Activated CD8-positive, alpha-beta memory T cell treated with anti-CD3 and anti-CD28 coated beads, Interleukin-2, amount 10 ng/mL, durations not matched to agents 7 days and 5 days (primary cell): ENCODE results near the gene HHATL. TPM values are rescaled to one million over a fixed set of nuclear protein-coding genes. Genes with fewer than 3 reads are reported as not detected.

Experiments
- ATAC-seq: fragments of 150-1000 bp; cut with Tn5 transposase; one replicate; pipeline ENCODE4 v1.10.0; 2021; ENCODE audit warnings: moderate library complexity
- CTCF ChIA-PET: fragments of 350-600 bp; sonication (Branson Sonifier 250); formaldehyde crosslinking; loops from one replicate; lab custom pipeline; 2021; ENCODE audit warnings: antibody characterized with exemption; lab: Charles Lee
- DNase-seq: peaks from one replicate; pipeline ENCODE4 v3.0.0-alpha.2; 2020
- H3K27ac Mint-ChIP-seq: one replicate; pipeline ENCODE4 v1.8.0; 2021; ENCODE audit warnings: mild to moderate bottlenecking, mixed read lengths
- H3K27me3 Mint-ChIP-seq: one replicate; pipeline ENCODE4 v1.8.0; 2021; ENCODE audit warnings: mixed read lengths
- H3K36me3 Mint-ChIP-seq: one replicate; pipeline ENCODE4 v1.8.0; 2021; ENCODE audit warnings: mild to moderate bottlenecking, mixed read lengths
- H3K4me1 Mint-ChIP-seq: one replicate; pipeline ENCODE4 v1.8.0; 2021; ENCODE audit warnings: mixed read lengths
- H3K4me3 Mint-ChIP-seq: one replicate; pipeline ENCODE4 v1.8.0; 2021; ENCODE audit warnings: mild to moderate bottlenecking, moderate library complexity, mixed read lengths
- H3K9me3 Mint-ChIP-seq: one replicate; pipeline ENCODE4 v1.8.0; 2022; ENCODE audit warnings: low read depth, mixed read lengths
- total RNA-seq, 2 experiments: library from RNA; stranded (reverse); gene quantifications; one replicate each; pipeline ENCODE4 v1.2.3, GENCODE V29; 2021

The HHATL gene
- total RNA-seq, 2 experiments from 2014 or later = not detected

GRCh38 chr3:42742259-42742658 lies 39.7 kb upstream of the HHATL start:
- ATAC-seq = no peak
- Mint-ChIP-seq H3K4me3 (no peak overlapping the region), H3K36me3 (no peaks in the 10 kb centered on the region), H3K4me1 (peaks cover 2% of the 10 kb centered on the region), H3K27ac (no peak overlapping the region), H3K27me3 (no peaks in the 10 kb centered on the region), H3K9me3 (no peaks in the 10 kb centered on the region)
- peak; percentile 29 for DNase-seq
- CTCF ChIA-PET = interaction anchor here (1.1 to 1.9 kb wide), 3 partner anchors 65 to 160 kb away, joined by 4 to 5 read pairs (median 5); partner anchors contain the start of gene SEC22C

GRCh38 chr3:42741796-42742195 lies 39.2 kb upstream of the HHATL start:
- Mint-ChIP-seq H3K36me3 (no peaks in the 10 kb centered on the region), H3K4me3 (no peak overlapping the region), H3K9me3 (no peaks in the 10 kb centered on the region), H3K27ac (no peak overlapping the region), H3K4me1 (no peaks in the 10 kb centered on the region), H3K27me3 (no peaks in the 10 kb centered on the region)
- ATAC-seq = no peak
- CTCF ChIA-PET = interaction anchor here (1.6 to 1.9 kb wide), 2 partner anchors 65 to 89 kb away, joined by 4 to 5 read pairs; no protein-coding TSS in a partner anchor
- no peak for DNase-seq

DNA sequence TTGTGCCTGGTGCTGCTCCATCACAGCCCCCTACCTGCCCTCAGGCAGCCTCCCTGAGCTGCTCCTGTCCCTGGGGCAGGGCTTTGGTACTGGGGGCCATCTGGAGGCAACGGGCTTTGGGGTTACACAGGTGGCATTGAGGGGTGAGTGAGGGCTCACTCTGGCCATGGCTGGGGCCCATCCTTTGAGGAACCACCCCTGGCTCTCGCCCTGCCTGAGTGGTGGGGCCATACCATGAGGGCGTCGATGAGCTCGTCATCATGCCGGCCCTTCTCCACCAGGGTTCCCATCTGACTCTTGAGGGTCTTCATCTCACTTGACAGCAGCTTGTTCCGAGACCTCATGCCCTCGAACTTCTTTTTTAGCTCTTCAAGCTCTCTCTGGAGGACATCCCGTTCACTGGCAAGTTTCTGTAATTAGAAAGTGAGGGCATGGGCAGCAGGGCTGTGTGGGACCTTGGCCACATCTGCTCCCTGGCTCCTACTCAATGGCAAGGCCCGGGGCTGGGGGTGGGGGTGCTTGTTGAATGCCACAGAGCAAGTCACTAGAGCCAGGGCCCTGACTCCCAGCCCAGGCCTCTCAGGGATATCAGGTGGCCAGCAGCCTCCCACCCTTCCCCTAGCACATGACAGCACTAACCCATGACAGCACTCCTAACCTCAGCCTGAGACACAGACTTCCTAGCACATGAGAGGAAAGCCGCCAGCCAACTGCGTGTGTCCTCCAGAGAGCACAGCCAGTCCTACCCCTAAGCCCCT lies 37.0 kb upstream of the HHATL start:
- Mint-ChIP-seq H3K4me1 (no peaks in the 10 kb centered on the region), H3K9me3 (no peaks in the 10 kb centered on the region), H3K36me3 (no peaks in the 10 kb centered on the region), H3K27ac (no peak overlapping the region), H3K27me3 (no peaks in the 10 kb centered on the region), H3K4me3 (no peak overlapping the region)
- CTCF ChIA-PET = interaction anchor here (0.9 kb wide), 1 partner anchor 98 kb away, joined by 3 read pairs; no protein-coding TSS in a partner anchor
- DNase-seq (peak; percentile 14), ATAC-seq (no peak)

DNA sequence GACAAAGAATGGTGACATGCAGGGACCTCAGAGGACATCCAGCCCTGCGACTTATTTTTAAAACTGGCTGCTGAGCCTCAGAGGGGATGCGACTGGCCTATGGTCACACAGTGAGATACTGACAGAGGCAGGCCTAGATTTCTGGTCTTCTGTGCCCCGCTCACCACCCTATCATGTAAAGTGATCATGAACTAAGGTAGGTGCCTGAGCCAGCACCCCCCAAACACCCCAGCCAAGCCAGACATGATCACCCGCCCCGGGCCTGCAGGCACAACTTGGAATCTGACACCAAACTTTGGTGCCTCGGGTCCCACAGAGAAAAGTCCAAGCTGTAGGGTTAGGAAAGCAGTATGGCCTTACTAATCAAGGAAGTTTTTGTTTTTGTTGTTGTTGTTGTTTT lies 33.9 kb upstream of the HHATL start:
- CTCF ChIA-PET = no interaction called here
- H3K4me1 Mint-ChIP-seq = no peaks in the 10 kb centered on the region
- no peaks in the 10 kb centered on the region for H3K27me3 Mint-ChIP-seq
- no peak for DNase-seq
- no peak overlapping the region for H3K4me3 Mint-ChIP-seq
- H3K27ac Mint-ChIP-seq = no peak overlapping the region
- no peaks in the 10 kb centered on the region for H3K36me3 Mint-ChIP-seq
- no peak for ATAC-seq
- no peaks in the 10 kb centered on the region for H3K9me3 Mint-ChIP-seq

- CTCF ChIA-PET = interaction anchor here (1.1 to 1.6 kb wide), 2 partner anchors 10 to 12 kb away, joined by 4 to 5 read pairs; no protein-coding TSS in a partner anchor
These were observed 33.5 kb upstream of the HHATL start for GRCh38 chr3:42736081-42736480.

DNA sequence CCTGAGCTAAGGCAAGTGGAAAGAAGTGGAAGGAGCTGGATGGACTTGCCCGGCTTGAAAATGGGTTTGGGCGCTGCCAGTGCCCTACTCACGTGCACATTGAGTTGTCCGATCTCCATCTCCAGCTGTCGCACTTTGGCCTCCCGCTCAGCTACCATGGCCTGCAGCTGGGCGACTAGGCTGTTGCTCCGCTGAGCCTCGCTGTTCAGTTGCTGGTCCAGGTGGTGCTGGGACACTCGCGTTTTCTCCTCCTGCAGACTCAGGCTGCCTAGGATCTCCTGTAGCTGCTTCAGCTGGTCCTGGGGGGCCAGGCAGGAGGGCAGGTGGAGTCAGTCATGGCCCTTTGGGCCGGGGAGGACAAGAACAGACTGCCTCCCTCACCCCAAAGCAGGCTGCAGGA lies 33.0 kb upstream of the HHATL start:
- H3K4me1 Mint-ChIP-seq = no peaks in the 10 kb centered on the region
- CTCF ChIA-PET = interaction anchor here (1.1 to 1.6 kb wide), 2 partner anchors 10 to 12 kb away, joined by 4 to 5 read pairs; no protein-coding TSS in a partner anchor
- no peaks in the 10 kb centered on the region for H3K36me3 Mint-ChIP-seq
- H3K4me3 Mint-ChIP-seq = no peak overlapping the region
- DNase-seq (peak; percentile 23), ATAC-seq (no peak)
- H3K27me3 Mint-ChIP-seq = no peaks in the 10 kb centered on the region
- H3K27ac Mint-ChIP-seq = no peak overlapping the region
- no peaks in the 10 kb centered on the region for H3K9me3 Mint-ChIP-seq

More at GRCh38 chr3:42736081-42736480, 33.5 kb upstream of the HHATL start:
- no peak for DNase-seq
- H3K27ac Mint-ChIP-seq = no peak overlapping the region
- ATAC-seq = no peak
- no peaks in the 10 kb centered on the region for H3K27me3 Mint-ChIP-seq
- H3K4me3 Mint-ChIP-seq = no peak overlapping the region
- H3K36me3 Mint-ChIP-seq = no peaks in the 10 kb centered on the region
- H3K9me3 Mint-ChIP-seq = no peaks in the 10 kb centered on the region
- H3K4me1 Mint-ChIP-seq = no peaks in the 10 kb centered on the region

DNA sequence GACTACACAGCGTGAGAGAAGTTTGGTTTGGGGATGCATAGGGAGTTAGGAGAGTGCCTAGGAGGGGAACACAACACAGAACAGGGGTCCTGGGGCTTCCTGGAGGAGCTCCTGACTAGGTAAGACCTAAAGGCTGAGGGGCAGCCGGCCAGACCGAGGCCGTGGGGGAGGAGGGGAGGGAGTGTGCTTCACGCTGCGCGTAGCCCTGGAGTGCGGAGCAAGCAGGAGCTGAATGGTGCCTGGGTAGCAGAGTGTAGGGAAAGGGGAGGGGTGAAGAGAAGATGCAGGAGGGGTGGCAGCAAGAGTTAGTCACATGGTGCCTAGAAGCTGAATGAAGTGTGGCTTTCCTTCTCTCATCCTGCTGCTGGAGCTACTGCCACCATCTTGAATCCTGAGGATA lies 32.4 kb upstream of the HHATL start:
- H3K27ac Mint-ChIP-seq = no peak overlapping the region
- no peaks in the 10 kb centered on the region for H3K36me3 Mint-ChIP-seq
- ATAC-seq (no peak), DNase-seq (no peak)
- H3K27me3 Mint-ChIP-seq = no peaks in the 10 kb centered on the region
- H3K4me3 Mint-ChIP-seq = no peak overlapping the region
- no peaks in the 10 kb centered on the region for H3K9me3 Mint-ChIP-seq
- CTCF ChIA-PET = interaction anchor here (1.1 to 1.6 kb wide), 3 partner anchors 10 to 13 kb away, joined by 3 to 5 read pairs (median 4); no protein-coding TSS in a partner anchor
- no peaks in the 10 kb centered on the region for H3K4me1 Mint-ChIP-seq

DNA sequence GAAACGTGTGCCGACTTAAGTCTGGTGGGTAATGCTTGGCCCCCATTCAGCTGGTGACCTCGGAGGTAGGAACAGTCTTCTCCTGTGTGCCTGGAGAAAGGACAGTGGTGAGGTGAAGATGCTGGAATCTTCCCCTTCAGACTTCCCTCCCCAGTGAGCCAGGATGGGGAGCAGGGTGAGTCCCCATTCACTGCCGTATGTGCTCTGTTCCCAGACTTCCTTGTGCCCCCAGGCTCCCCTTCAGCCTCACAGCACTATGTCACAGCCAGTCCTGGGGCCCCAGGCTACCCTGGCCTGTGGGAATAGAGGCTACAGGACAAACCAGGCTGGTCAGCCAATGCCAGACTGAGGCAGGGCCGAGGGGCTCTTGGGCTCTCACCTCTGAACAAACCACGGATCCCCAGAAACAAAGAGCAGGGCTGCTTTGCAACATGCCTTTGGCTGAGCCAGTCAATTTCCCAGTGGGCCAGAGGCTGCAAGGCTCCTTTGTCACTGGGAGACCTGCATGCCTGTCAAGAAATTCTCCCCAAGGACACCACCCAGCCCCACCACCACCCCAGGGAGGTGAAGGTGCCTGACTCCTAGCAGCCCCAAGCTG lies 31.8 kb upstream of the HHATL start:
- DNase-seq = no peak
- CTCF ChIA-PET = interaction anchor here (1.2 to 1.6 kb wide), 2 partner anchors 10 to 12 kb away, joined by 3 to 4 read pairs; no protein-coding TSS in a partner anchor
- Mint-ChIP-seq H3K36me3 (no peaks in the 10 kb centered on the region), H3K4me3 (no peak overlapping the region), H3K9me3 (no peaks in the 10 kb centered on the region), H3K27ac (no peak overlapping the region), H3K27me3 (no peaks in the 10 kb centered on the region), H3K4me1 (no peaks in the 10 kb centered on the region)
- ATAC-seq = no peak

DNA sequence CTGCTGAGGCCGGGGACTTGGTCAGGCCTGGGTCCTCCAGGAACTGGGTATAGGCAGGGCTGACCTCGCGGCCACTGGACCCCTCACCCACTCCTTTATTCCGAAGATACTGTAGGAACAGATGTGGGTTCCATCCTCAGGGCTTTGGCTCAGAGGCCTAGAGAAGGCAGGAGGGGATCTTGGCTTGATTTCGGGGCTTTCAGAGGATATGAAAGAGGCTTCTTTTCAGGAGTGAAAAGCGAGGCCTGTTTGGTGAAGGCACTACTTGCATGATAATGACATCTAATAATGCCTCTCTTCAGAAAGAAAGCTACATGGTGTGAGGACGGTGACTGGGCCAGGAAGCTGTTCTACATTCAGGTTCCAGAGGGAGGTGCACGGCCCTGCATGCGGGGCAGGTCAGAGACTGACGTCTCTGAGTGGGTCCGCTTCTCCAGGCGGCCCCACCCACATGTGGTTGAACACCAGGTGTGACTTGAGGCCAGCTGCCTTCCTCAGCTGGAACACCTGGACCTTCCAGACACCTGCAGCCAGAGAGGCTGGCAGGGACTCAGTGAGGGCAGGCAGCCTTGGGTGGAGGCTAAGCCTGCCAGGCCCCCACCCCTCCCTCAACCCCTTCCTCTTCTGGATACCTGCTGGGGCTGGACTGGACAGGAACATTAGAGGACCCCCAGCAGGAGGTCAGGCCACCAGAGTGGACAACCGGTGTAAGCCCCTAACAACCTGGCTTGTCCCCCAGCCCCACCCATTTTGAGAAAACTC lies 31.1 kb upstream of the HHATL start:
- Mint-ChIP-seq H3K4me3 (no peak overlapping the region), H3K4me1 (no peaks in the 10 kb centered on the region), H3K36me3 (no peaks in the 10 kb centered on the region), H3K27ac (no peak overlapping the region), H3K9me3 (no peaks in the 10 kb centered on the region), H3K27me3 (no peaks in the 10 kb centered on the region)
- DNase-seq (no peak), ATAC-seq (no peak)
- CTCF ChIA-PET = no interaction called here

DNA sequence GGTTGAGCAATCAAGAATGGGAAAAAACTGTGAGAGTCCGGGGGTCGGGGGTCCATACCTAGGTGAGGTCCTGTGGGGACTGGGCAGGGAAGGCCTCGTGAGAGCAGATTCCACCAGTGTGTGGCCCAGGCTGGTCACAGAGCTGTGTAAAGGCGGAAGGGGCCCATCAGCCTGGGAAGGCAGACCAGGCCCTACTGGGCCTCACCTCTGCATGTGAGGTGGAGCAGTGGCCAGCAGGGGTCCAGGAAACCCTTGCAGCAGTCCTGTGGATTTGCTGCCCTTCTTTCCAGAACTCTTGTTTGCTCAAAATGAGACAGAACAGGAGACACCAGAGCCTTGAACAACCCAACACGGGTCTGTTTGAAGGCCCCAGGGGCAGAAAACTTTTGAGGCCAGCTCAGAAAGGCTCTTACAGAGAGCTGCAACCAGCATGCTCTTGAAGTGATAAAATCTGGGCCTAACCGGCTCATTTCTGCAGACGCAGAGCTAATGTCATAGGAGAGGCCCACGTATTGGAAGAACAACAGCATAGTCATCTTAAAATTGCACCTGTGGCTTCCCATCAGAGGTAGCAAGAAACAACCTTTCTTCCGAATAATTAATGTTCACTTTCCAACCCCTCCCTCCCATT lies 30.3 kb upstream of the HHATL start:
- Mint-ChIP-seq H3K36me3 (no peaks in the 10 kb centered on the region), H3K27ac (no peak overlapping the region), H3K27me3 (no peaks in the 10 kb centered on the region), H3K9me3 (no peaks in the 10 kb centered on the region), H3K4me3 (no peak overlapping the region), H3K4me1 (no peaks in the 10 kb centered on the region)
- CTCF ChIA-PET = no interaction called here
- DNase-seq (no peak), ATAC-seq (no peak)

DNA sequence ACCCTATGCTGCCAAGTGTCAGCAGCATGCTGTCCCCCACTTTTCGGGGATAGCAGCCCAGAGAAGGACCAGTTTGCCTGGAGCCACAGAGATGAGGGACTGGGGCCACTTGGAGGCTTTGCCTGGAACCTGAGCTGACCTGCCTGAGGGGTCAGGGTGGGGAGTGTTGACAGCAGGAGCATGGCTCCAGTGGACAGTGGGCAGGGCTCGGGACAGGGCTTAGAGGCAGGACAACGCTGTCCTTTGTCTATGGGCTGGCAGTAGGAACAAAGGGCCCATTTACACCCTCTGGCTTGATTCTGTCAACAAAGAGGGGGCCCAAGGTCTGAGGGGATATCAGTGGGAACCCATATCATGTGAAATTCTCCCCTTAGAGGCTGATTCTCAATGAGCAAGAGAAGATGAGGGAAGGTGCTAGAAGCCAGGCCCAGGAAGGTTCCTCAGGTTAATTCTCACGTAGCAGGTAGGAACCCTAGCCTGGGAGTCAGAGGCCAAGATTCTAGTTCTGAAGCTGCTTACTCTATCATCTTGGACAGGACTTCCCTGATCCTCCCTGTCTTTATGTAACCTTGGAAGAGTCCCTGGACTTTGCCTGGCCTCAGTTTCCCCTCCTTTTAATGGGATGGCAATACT lies 29.7 kb upstream of the HHATL start:
- Mint-ChIP-seq H3K4me3 (no peak overlapping the region), H3K4me1 (no peaks in the 10 kb centered on the region)
- CTCF ChIA-PET = no interaction called here

DNA sequence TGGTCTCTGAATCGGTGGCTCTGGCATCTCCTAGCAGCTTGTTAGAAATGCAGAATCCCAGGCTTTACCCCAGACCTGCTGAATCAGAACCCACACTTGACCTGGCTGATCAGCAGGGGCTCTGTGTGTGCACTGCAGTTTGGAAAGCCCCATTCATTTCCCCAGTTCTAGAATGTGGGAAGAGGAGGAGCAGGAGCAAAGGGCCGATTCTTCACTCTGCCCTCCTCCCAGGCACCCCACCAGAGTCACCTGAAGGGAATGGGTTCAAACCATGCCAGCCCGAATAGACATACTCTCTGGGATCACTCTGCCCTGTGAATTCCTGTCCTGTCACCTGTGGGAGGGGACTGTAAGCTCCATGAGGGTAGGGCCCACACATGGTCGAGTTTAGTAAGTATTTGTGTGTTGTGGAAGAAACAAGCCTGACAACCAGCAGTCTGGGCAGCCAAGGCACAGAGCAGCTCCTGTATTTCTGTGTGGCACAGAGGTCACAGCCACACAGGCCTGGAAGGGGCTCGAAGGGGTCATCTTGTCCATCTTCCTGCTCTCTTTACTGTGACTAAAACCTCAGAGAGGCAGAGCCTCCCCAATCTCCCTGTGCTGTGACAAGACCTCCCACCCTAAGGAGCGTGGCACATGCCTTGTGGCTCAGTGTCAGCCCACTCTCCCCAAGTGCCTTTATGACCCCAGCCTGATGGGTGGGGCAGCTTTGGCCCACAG lies 29.0 kb upstream of the HHATL start:
- Mint-ChIP-seq H3K4me1 (no peaks in the 10 kb centered on the region), H3K9me3 (no peaks in the 10 kb centered on the region), H3K27me3 (peaks cover 7% of the 10 kb centered on the region), H3K4me3 (no peak overlapping the region), H3K36me3 (no peaks in the 10 kb centered on the region), H3K27ac (no peak overlapping the region)
- ATAC-seq (no peak), DNase-seq (no peak)
- CTCF ChIA-PET = no interaction called here

More for the DNA sequence above, 29.7 kb upstream of the HHATL start:
- ATAC-seq = no peak
- Mint-ChIP-seq H3K27ac (no peak overlapping the region), H3K36me3 (no peaks in the 10 kb centered on the region), H3K9me3 (no peaks in the 10 kb centered on the region), H3K27me3 (peaks cover 4% of the 10 kb centered on the region)
- no peak for DNase-seq
